K562 (cell line): ENCODE measurements around the gene C10orf90.

ENCODE experiments used
- CHD4 ChIP-seq: fragments of 200-600 bp; sonication (generic); IDR thresholded peaks from 3 replicates; pipeline ENCODE4 v1.6.1; 2012; ENCODE audit warnings: low read depth, mild to moderate bottlenecking, mixed read lengths, low read length, inconsistent platforms; ENCODE audit not compliant: insufficient read depth, insufficient replicate concordance, poor library complexity, severe bottlenecking
- CTCF ChIP-seq, 3 experiments: IDR thresholded peaks in 2 of 3; conservative IDR thresholded peaks in 1 of 3; 2 replicates each; pipeline ENCODE4 v1.5.1; 2011 to 2012; ENCODE audit warnings: low read length in 3 of 3, mild to moderate bottlenecking in 3 of 3, control low read depth in 2 of 3, improper control_type of control experiment in 1 of 3, inconsistent platforms in 1 of 3, low read depth in 1 of 3, mixed read lengths in 1 of 3, moderate library complexity in 1 of 3; ENCODE audit not compliant: insufficient read depth in 2 of 3
- CTCFL ChIP-seq: IDR thresholded peaks from 2 replicates; pipeline ENCODE4 v1.6.1; 2011; ENCODE audit warnings: borderline replicate concordance, low read depth, mild to moderate bottlenecking, moderate library complexity, low read length; ENCODE audit not compliant: insufficient read depth, poor library complexity, severe bottlenecking
- FOSL1 ChIP-seq: fragments of 200-800 bp; sonication (Bioruptor generic); conservative IDR thresholded peaks from 2 replicates; pipeline ENCODE4 v1.6.1; 2016; ENCODE audit warnings: missing genetic modification characterization, missing compliant biosample characterization
- NFRKB ChIP-seq: fragments of 450-650 bp; IDR thresholded peaks from 2 replicates; pipeline ENCODE4 v1.6.1; 2016; ENCODE audit warnings: low read depth
- TEAD4 ChIP-seq, 2 experiments: sonication (generic) in 1 of 2; formaldehyde crosslinking in 1 of 2; IDR thresholded peaks; 2 replicates each; pipeline versions ENCODE4 v1.6.1 to v1.8.0; 2012 to 2022; ENCODE audit warnings: borderline replicate concordance in 1 of 2, inconsistent platforms in 1 of 2, low read length in 1 of 2, mild to moderate bottlenecking in 1 of 2, missing genetic modification reagents in 1 of 2
- ZFX ChIP-seq: sonication (generic); formaldehyde crosslinking; IDR thresholded peaks from 2 replicates; pipeline ENCODE4 v1.8.0; 2022; ENCODE audit warnings: mild to moderate bottlenecking, missing genetic modification reagents, moderate library complexity
- ZNF146 ChIP-seq: IDR thresholded peaks from one replicate; pipeline ENCODE4 v1.6.1; 2018; ENCODE audit warnings: missing compliant biosample characterization; ENCODE audit not compliant: unreplicated experiment
- ZNF239 ChIP-seq: fragments of 250-450 bp; sonication (Bioruptor Pico); IDR thresholded peaks from 2 replicates; pipeline ENCODE4 v1.4.0; 2020; ENCODE audit warnings: mild to moderate bottlenecking
- ZZZ3 ChIP-seq: fragments of 450-650 bp; IDR thresholded peaks from 2 replicates; pipeline ENCODE4 v1.6.1; 2016; ENCODE audit warnings: antibody characterized with exemption, mild to moderate bottlenecking, moderate library complexity

- no peak for TF ChIP-seq TEAD4 (IDR thresholded peaks at IDR 0.05; ENCODE audit: low read length)
- TF ChIP-seq TEAD4 (CRISPR knock-in tag; IDR thresholded peaks at IDR 0.05; ENCODE audit: borderline replicate concordance) = no peak
- no peak for TF ChIP-seq ZNF239 (CRISPR knock-in tag)
- no peak for TF ChIP-seq ZFX (CRISPR knock-in tag)
- TF ChIP-seq FOSL1 = no peak
- no peak for TF ChIP-seq ZZZ3
- no peak for TF ChIP-seq NFRKB
- TF ChIP-seq ZNF146 (CRISPR knock-in tag) = no peak
- TF ChIP-seq CTCF (IDR thresholded peaks at IDR 0.05 in 2 of 3, conservative IDR thresholded peaks at IDR 0.05 in 1 of 3; ENCODE audit: insufficient read depth in 2 of 3, low read depth in 1 of 3, low read length in 3 of 3) = no peak
- TF ChIP-seq CHD4 = no peak
- TF ChIP-seq CTCFL = no peak
Observed at GRCh38 chr10:126663880-126664279, 6.6 kb downstream of the C10orf90 start.
